GM10248 (cell line): Measurements from ENCODE around the gene PDE6A.

Experiments used
- CTCF ChIA-PET: fragments of 300-600 bp; sonication (Branson Sonifier 250); formaldehyde crosslinking; extraction: SDS; loops from one replicate; lab custom pipeline; 2021; ENCODE audit warnings: antibody characterized with exemption; lab: Yijun Ruan, JAX
- POLR2A ChIA-PET: fragments of 350-650 bp; sonication (Branson Sonifier 250); formaldehyde crosslinking; extraction: SDS; loops from one replicate; lab custom pipeline; 2020; ENCODE audit warnings: antibody characterized with exemption; lab: Yijun Ruan, JAX
- DNase-seq: peaks from one replicate; pipeline ENCODE4 v3.0.0; 2012; ENCODE audit errors: extremely low spot score
- TF ChIP-seq, protein P1 (sequence below): IDR thresholded peaks from 2 replicates; pipeline ENCODE4 v1.5.1; 2012; ENCODE audit warnings: mild to moderate bottlenecking, low read depth; ENCODE audit errors: extremely low read depth, missing control alignments, control extremely low read depth

The PDE6A gene

GRCh38 chr5:149878371-149878770, 66.2 kb downstream of the PDE6A start:
- CTCF ChIA-PET: interaction anchor here (0.7 to 1.4 kb wide), 2 partner anchors 26 to 259 kb away, joined by 3 read pairs; no protein-coding TSS in a partner anchor

GRCh38 chr5:149873896-149874295, 70.7 kb downstream of the PDE6A start:
- TF ChIP-seq, protein P1, sequence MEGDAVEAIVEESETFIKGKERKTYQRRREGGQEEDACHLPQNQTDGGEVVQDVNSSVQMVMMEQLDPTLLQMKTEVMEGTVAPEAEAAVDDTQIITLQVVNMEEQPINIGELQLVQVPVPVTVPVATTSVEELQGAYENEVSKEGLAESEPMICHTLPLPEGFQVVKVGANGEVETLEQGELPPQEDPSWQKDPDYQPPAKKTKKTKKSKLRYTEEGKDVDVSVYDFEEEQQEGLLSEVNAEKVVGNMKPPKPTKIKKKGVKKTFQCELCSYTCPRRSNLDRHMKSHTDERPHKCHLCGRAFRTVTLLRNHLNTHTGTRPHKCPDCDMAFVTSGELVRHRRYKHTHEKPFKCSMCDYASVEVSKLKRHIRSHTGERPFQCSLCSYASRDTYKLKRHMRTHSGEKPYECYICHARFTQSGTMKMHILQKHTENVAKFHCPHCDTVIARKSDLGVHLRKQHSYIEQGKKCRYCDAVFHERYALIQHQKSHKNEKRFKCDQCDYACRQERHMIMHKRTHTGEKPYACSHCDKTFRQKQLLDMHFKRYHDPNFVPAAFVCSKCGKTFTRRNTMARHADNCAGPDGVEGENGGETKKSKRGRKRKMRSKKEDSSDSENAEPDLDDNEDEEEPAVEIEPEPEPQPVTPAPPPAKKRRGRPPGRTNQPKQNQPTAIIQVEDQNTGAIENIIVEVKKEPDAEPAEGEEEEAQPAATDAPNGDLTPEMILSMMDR: no peak
- ChIA-PET POLR2A (no interaction called here), CTCF (interaction anchor here (1.0 to 2.4 kb wide), 4 partner anchors 19 to 117 kb away, joined by 3 to 11 read pairs (median 4); no protein-coding TSS in a partner anchor)
- DNase-seq: no peak

More at GRCh38 chr5:149878371-149878770, 66.2 kb downstream of the PDE6A start:
- DNase-seq: no peak
- TF ChIP-seq, protein P1: no peak
- POLR2A ChIA-PET: no interaction called here

DNA sequence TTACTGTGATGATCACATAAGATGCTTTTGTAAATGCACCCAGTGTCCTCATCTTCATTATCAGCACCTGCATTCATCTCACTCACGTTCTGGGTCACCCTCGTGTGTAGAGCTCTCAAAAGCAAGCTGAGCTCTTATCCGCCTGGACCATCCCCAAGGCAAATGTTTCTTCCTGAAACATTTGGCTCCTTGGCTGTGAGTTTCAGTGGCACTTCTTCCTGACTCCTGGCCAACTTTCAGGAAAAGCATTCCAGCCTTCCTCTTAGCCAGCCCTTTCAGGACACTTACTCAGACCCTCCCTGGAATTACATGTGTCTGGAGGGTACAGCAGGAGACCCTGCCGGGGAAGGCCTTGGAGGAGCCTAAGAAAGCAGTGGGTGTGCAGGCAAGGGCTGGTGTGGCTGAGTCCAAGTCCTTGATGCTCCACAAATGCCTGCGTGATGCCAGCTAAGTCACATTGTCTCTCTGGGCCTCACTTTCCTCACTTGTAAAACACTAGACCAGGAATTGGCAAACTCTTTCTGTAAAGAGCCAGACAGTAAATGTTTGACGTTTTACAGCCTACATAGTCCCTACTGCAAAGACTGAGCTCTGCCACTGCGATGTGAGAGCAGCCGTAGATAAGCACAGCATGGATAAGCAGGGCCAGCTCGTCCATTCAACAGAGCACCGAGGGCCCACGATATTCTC, 72.1 kb downstream of the PDE6A start:
- ChIA-PET CTCF (interaction anchor here (0.8 to 2.4 kb wide), 3 partner anchors 20 to 216 kb away, joined by 3 to 11 read pairs (median 3); no protein-coding TSS in a partner anchor), POLR2A (no interaction called here)
- TF ChIP-seq, protein P1: no peak
- no peak for DNase-seq

GRCh38 chr5:149871471-149871870, 73.1 kb downstream of the PDE6A start:
- DNase-seq: no peak
- TF ChIP-seq, protein P1: no peak
- ChIA-PET POLR2A (no interaction called here), CTCF (interaction anchor here (0.6 to 1.5 kb wide), 3 partner anchors 19 to 215 kb away, joined by 3 read pairs; no protein-coding TSS in a partner anchor)

DNA sequence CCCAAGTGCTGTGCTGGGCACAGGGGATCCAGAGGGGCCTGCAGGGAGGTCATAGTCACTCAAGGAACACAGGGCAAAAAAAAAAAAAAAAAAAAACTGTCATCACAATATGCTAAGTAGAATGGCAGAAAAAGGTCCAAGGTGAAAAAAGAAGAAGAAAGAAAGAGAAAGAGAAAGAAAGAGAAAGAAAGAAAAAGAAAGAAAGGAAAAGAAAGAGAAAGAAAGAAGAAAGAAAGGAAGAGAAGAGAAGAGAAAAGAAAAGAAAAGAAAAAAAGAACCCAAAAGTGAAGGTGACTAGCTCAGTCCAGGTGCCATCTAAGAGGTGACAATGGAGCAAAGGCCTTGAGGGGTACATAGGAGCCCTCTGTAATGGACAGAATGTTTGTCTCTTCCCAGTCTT, 73.9 kb downstream of the PDE6A start:
- TF ChIP-seq, protein P1: no peak
- DNase-seq: no peak
- CTCF ChIA-PET: interaction anchor here (0.9 to 1.7 kb wide), 5 partner anchors 14 to 347 kb away, joined by 3 to 11 read pairs (median 4); no protein-coding TSS in a partner anchor
- POLR2A ChIA-PET: no interaction called here

DNA sequence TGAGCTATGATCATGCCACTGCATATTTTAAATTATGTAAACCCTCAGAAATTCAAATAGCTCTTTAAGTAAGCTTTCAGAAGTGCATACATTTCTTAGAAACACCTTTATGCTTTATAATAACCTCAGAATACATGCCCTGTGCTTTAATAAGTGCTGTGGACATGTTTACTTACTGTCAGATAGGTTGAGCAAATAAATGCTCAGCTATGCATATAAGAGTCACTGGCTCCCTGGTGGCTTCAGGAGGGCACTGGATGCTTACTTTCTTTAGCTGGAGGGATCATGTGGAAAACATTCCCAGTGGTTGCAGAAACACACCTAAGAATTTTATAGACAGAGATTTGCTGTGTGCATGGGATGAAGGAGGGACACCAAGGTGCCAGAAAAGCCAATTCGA, 74.4 kb downstream of the PDE6A start:
- CTCF ChIA-PET: interaction anchor here (0.9 to 1.7 kb wide), 4 partner anchors 14 to 348 kb away, joined by 3 to 11 read pairs (median 4); no protein-coding TSS in a partner anchor
- DNase-seq: no peak
- TF ChIP-seq, protein P1: no peak
- POLR2A ChIA-PET: no interaction called here
